ENCODE measurements around the gene UST.

Gene UST

GRCh38 chr6:148987982-148988381 is 241.2 kb downstream of the UST start:
- H3K4me3 ChIP-seq (IDR thresholded peaks at IDR 0.05; ENCODE audit: insufficient read depth, low read depth, low read length): no peak overlapping the region
- no peaks in the 10 kb centered on the region for H3K4me1 ChIP-seq (ENCODE audit: low read depth, poor library complexity, severe bottlenecking)
- H3K4me2 ChIP-seq: no peak overlapping the region
- no peak overlapping the region for H3K9ac ChIP-seq
- no peak for TF ChIP-seq CTCF (conservative IDR thresholded peaks at IDR 0.05; ENCODE audit: low read depth, low read length)
- H4K20me1 ChIP-seq (ENCODE audit: insufficient read depth): no peaks in the 10 kb centered on the region
- no peaks in the 10 kb centered on the region for H3K36me3 ChIP-seq (ENCODE audit: insufficient read depth)
- no peak overlapping the region for H2AFZ ChIP-seq (ENCODE audit: low read depth)
- no peak overlapping the region for H3K27ac ChIP-seq
- no peaks in the 10 kb centered on the region for H3K79me2 ChIP-seq (ENCODE audit: insufficient read depth, low read depth)
- H3K27me3 ChIP-seq (ENCODE audit: insufficient read depth, low read depth): no peaks in the 10 kb centered on the region

GRCh38 chr6:148989585-148989984 is 242.8 kb downstream of the UST start:
- Histone ChIP-seq H3K4me3 (IDR thresholded peaks at IDR 0.05; ENCODE audit: insufficient read depth, low read depth, low read length) (no peak overlapping the region), H3K27me3 (ENCODE audit: insufficient read depth, low read depth) (no peaks in the 10 kb centered on the region), H4K20me1 (ENCODE audit: insufficient read depth) (no peaks in the 10 kb centered on the region), H3K4me2 (no peak overlapping the region), H3K9ac (no peak overlapping the region), H3K79me2 (ENCODE audit: insufficient read depth, low read depth) (no peaks in the 10 kb centered on the region), H2AFZ (ENCODE audit: low read depth) (no peak overlapping the region), H3K27ac (no peak overlapping the region), H3K4me1 (ENCODE audit: low read depth, poor library complexity, severe bottlenecking) (no peaks in the 10 kb centered on the region), H3K36me3 (ENCODE audit: insufficient read depth) (no peaks in the 10 kb centered on the region)
- TF ChIP-seq CTCF (conservative IDR thresholded peaks at IDR 0.05; ENCODE audit: low read depth, low read length): no peak

- no peaks in the 10 kb centered on the region for H3K79me2 ChIP-seq (ENCODE audit: insufficient read depth, low read depth)
- no peak for TF ChIP-seq CTCF (conservative IDR thresholded peaks at IDR 0.05; ENCODE audit: low read depth, low read length)
- H3K9ac ChIP-seq: no peak overlapping the region
- no peak overlapping the region for H3K27ac ChIP-seq
- no peak overlapping the region for H2AFZ ChIP-seq (ENCODE audit: low read depth)
- peaks cover 1% of the 10 kb centered on the region; the same call in 1 of the 2 replicates for H3K27me3 ChIP-seq (ENCODE audit: insufficient read depth, low read depth)
- H3K4me2 ChIP-seq: no peak overlapping the region
- H3K4me1 ChIP-seq (ENCODE audit: low read depth, poor library complexity, severe bottlenecking): no peaks in the 10 kb centered on the region
- no peaks in the 10 kb centered on the region for H3K36me3 ChIP-seq (ENCODE audit: insufficient read depth)
- H4K20me1 ChIP-seq (ENCODE audit: insufficient read depth): no peaks in the 10 kb centered on the region
- H3K4me3 ChIP-seq (IDR thresholded peaks at IDR 0.05; ENCODE audit: insufficient read depth, low read depth, low read length): no peak overlapping the region
Measured at GRCh38 chr6:148990403-148990802, 243.6 kb downstream of the UST start.

- H3K4me2 ChIP-seq: peak overlapping the region; percentile 93; the same call in 1 of the 2 replicates
- no peaks in the 10 kb centered on the region for H4K20me1 ChIP-seq (ENCODE audit: insufficient read depth)
- peaks cover 32% of the 10 kb centered on the region for H3K27me3 ChIP-seq (ENCODE audit: insufficient read depth, low read depth)
- H3K27ac ChIP-seq: no peak overlapping the region
- H3K79me2 ChIP-seq (ENCODE audit: insufficient read depth, low read depth): no peaks in the 10 kb centered on the region
- no peak for TF ChIP-seq CTCF (conservative IDR thresholded peaks at IDR 0.05; ENCODE audit: low read depth, low read length)
- H3K9ac ChIP-seq: no peak overlapping the region
- H3K4me1 ChIP-seq (ENCODE audit: low read depth, poor library complexity, severe bottlenecking): peaks cover 36% of the 10 kb centered on the region
- H3K36me3 ChIP-seq (ENCODE audit: insufficient read depth): no peaks in the 10 kb centered on the region
- H2AFZ ChIP-seq (ENCODE audit: low read depth): no peak overlapping the region
- H3K4me3 ChIP-seq (IDR thresholded peaks at IDR 0.05; ENCODE audit: insufficient read depth, low read depth, low read length): no peak overlapping the region
Measured at GRCh38 chr6:148996815-148997214, 250.0 kb downstream of the UST start.

Data from KMS-11 (cell line).